HCT116 (cell line): ENCODE data around the gene TNFAIP3.

Source experiments
- CTCF ChIP-seq, 3 experiments: fragments of 200-600 bp in 1 of 3; sonication (generic) in 1 of 3; IDR thresholded peaks in 2 of 3; conservative IDR thresholded peaks in 1 of 3; 2 replicates each; pipeline ENCODE4 v1.5.1; 2012 to 2017; ENCODE audit warnings: low read depth in 2 of 3, low read length in 2 of 3, antibody characterized with exemption in 1 of 3, borderline replicate concordance in 1 of 3, control low read depth in 1 of 3, mild to moderate bottlenecking in 1 of 3, mixed read lengths in 1 of 3, mixed run types in 1 of 3, moderate library complexity in 1 of 3; ENCODE audit not compliant: insufficient read depth in 1 of 3
- EGR1 ChIP-seq: IDR thresholded peaks from 2 replicates; pipeline ENCODE4 v1.6.1; 2012; ENCODE audit warnings: low read depth
- EZH2 ChIP-seq: fragments of 200-600 bp; sonication (generic); IDR thresholded peaks from 2 replicates; pipeline ENCODE4 v1.6.1; 2017; ENCODE audit warnings: antibody characterized with exemption, mixed run types
- EZH2phosphoT487 ChIP-seq: fragments of 200-600 bp; IDR thresholded peaks from 2 replicates; pipeline ENCODE4 v1.6.1; 2018; ENCODE audit warnings: antibody characterized with exemption, borderline replicate concordance
- FOSL1 ChIP-seq: IDR thresholded peaks from 2 replicates; pipeline ENCODE4 v1.6.1; 2012; ENCODE audit warnings: low read depth
- MAX ChIP-seq: IDR thresholded peaks from 2 replicates; pipeline ENCODE4 v1.6.1; 2012
- POLR2A ChIP-seq: IDR thresholded peaks from 2 replicates; pipeline ENCODE4 v1.7.0; 2011; ENCODE audit warnings: borderline replicate concordance; ENCODE audit not compliant: insufficient read depth, insufficient read length; ENCODE audit errors: extremely low read depth
- POLR2AphosphoS5 ChIP-seq: IDR thresholded peaks from 2 replicates; pipeline ENCODE4 v1.6.1; 2011; ENCODE audit warnings: mild to moderate bottlenecking, low read depth, low read length, moderate library complexity
- SP1 ChIP-seq: IDR thresholded peaks from 2 replicates; pipeline ENCODE4 v1.6.1; 2012; ENCODE audit warnings: low read depth
- SRF ChIP-seq: IDR thresholded peaks from 2 replicates; pipeline ENCODE4 v1.6.1; 2012; ENCODE audit warnings: low read depth
- TCF7L2 ChIP-seq: IDR thresholded peaks from 2 replicates; pipeline ENCODE4 v1.7.0; 2011; ENCODE audit warnings: borderline replicate concordance, inconsistent platforms; ENCODE audit not compliant: insufficient read depth, insufficient read length; ENCODE audit errors: extremely low read depth
- ZBTB33 ChIP-seq: IDR thresholded peaks from 2 replicates; pipeline ENCODE4 v1.6.1; 2011; ENCODE audit warnings: mild to moderate bottlenecking, low read length, moderate library complexity; ENCODE audit not compliant: insufficient replicate concordance; ENCODE audit errors: extremely low read depth
- TF ChIP-seq, protein P1 (sequence below): IDR thresholded peaks from 2 replicates; pipeline ENCODE4 v1.6.1; 2012; ENCODE audit warnings: low read depth

DNA sequence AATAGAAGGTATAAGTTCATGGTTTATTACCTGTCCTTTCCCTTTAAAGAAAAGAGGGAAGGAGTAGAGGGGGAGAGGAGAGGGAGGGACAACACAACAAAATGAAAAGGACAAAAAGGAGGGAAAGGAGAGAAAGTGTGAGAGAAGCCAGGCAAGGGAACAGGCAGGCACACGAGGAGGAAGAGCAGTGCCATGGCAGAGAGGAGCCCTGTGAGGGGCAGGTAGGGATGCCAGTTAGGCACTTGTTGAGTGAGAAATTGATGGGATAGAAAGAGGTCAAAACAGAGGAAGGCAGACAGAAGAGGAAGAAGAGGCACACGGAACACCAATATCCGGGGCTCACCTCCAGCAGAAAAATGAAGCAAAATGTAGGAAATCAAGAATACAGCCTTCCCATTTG is 42.5 kb downstream of the TNFAIP3 start:
- TF ChIP-seq CTCF (IDR thresholded peaks at IDR 0.05 in 2 of 3, conservative IDR thresholded peaks at IDR 0.05 in 1 of 3; ENCODE audit: borderline replicate concordance in 1 of 3, insufficient read depth in 1 of 3, low read depth in 2 of 3, low read length in 2 of 3) (no peak), POLR2A (no peak), TCF7L2 (no peak), POLR2AphosphoS5 (no peak), EZH2phosphoT487 (no peak), SP1 (no peak), EGR1 (no peak), EZH2 (no peak), MAX (no peak), ZBTB33 (no peak), FOSL1 (no peak), SRF (no peak)
- TF ChIP-seq, protein P1, sequence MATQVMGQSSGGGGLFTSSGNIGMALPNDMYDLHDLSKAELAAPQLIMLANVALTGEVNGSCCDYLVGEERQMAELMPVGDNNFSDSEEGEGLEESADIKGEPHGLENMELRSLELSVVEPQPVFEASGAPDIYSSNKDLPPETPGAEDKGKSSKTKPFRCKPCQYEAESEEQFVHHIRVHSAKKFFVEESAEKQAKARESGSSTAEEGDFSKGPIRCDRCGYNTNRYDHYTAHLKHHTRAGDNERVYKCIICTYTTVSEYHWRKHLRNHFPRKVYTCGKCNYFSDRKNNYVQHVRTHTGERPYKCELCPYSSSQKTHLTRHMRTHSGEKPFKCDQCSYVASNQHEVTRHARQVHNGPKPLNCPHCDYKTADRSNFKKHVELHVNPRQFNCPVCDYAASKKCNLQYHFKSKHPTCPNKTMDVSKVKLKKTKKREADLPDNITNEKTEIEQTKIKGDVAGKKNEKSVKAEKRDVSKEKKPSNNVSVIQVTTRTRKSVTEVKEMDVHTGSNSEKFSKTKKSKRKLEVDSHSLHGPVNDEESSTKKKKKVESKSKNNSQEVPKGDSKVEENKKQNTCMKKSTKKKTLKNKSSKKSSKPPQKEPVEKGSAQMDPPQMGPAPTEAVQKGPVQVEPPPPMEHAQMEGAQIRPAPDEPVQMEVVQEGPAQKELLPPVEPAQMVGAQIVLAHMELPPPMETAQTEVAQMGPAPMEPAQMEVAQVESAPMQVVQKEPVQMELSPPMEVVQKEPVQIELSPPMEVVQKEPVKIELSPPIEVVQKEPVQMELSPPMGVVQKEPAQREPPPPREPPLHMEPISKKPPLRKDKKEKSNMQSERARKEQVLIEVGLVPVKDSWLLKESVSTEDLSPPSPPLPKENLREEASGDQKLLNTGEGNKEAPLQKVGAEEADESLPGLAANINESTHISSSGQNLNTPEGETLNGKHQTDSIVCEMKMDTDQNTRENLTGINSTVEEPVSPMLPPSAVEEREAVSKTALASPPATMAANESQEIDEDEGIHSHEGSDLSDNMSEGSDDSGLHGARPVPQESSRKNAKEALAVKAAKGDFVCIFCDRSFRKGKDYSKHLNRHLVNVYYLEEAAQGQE, result no peak
